ENCODE data around the gene CDH4. TPM values are rescaled to one million over a fixed set of nuclear protein-coding genes. Genes with fewer than 3 reads are reported as not detected.

CDH4 gene
- total and polyA plus RNA-seq, 2 donors (not counting 3 experiments of a cell fraction or from before 2014, with no cell fraction given): 0.17 to 0.51 TPM

DNA sequence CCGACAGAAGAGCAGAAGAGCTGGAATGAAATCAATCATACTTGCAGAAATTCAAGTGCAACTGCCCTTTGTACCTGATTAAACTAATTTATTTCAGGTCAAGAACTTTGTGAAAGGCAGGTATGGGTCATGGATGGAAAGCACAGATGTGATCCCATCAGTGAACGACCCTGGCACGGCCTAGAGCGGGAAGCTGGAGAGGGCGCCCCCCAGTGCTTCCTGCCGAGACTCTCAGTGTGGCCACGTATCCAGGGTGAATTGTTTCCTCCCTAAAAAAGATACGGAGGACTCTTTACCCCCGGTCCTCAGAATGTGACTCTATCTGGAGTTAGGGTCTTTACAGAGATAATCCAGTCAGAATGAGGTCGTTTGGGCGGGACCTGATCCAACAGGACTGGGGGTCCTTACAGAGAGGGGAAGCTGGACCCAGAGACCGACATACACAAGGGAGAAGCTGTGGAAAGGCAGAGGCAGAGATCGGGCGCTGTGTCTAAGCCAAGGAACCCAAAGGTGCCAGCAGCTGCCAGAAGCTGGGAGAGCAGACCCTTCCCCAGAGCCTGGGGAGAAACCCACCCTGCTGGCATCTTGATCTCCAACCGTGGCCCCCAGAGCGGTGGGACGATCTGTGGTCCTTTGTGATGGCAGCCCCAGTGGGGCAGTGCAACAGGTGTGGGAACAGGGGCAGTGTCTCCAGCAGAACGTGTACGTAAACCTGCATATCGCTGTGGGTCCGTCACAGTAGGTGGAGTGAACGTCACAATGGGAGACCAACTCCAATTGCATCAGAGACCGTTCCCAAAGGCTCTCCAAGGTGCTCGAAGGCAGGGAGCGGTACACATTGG is 721.7 kb downstream of the CDH4 start:
- intact Hi-C loops (cut with micrococcal nuclease) (no loop called here), dilution Hi-C loops (cut with MboI; ENCODE audit: extremely low pct_ligation_motif_present, low sequenced_read_pairs) (no loop called here)
- no peaks in the 10 kb centered on the region for H4K20me1 ChIP-seq (replicated peaks; ENCODE audit: control insufficient read depth, extremely low read depth, insufficient read depth, low read length)
- DNase-seq (ENCODE audit: low read depth, low spot score) (no peak), FAIRE-seq (no peak)
- no TSS peak for BruUV-seq (replicated peaks)
- H3K4me2 ChIP-seq (ENCODE audit: insufficient read depth, low read length): no peak overlapping the region
- no peaks in the 10 kb centered on the region for H3K27me3 ChIP-seq (ENCODE audit: control insufficient read depth in 2 of 2, insufficient read depth in 2 of 2, low read length in 2 of 2)
- ChIA-PET POLR2A (no interaction called here), CTCF (no interaction called here)
- no peak overlapping the region for H3K9ac ChIP-seq (replicated peaks; ENCODE audit: extremely low read depth, insufficient read depth, low read length)
- no peaks in the 10 kb centered on the region for H3K4me1 ChIP-seq (ENCODE audit: control insufficient read depth, extremely low read depth, insufficient read depth, low read length)
- H3K4me3 ChIP-seq (replicated peaks in 1 of 3; ENCODE audit: insufficient read depth in 1 of 3, low read depth in 1 of 3, low read length in 3 of 3): no peak overlapping the region
- H3K9me3 ChIP-seq (replicated peaks; ENCODE audit: control insufficient read depth, insufficient read depth, low read length): no peaks in the 10 kb centered on the region
- no peak overlapping the region for H2AFZ ChIP-seq (ENCODE audit: low read depth, low read length)
- H3K36me3 ChIP-seq (ENCODE audit: control insufficient read depth in 2 of 2, extremely low read depth in 1 of 2, insufficient read depth in 2 of 2, low read length in 2 of 2): peaks cover 0 to 8% of the 10 kb centered on the region in 2 experiments
- no peak overlapping the region for H3K27ac ChIP-seq (ENCODE audit: insufficient read depth, low read depth, low read length)
- H3K79me2 ChIP-seq (ENCODE audit: control insufficient read depth, insufficient read depth, low read length): no peaks in the 10 kb centered on the region
- TF ChIP-seq MYC (IDR thresholded peaks at IDR 0.05; ENCODE audit: low read depth, low read length): no peak
- TF ChIP-seq, protein P1, sequence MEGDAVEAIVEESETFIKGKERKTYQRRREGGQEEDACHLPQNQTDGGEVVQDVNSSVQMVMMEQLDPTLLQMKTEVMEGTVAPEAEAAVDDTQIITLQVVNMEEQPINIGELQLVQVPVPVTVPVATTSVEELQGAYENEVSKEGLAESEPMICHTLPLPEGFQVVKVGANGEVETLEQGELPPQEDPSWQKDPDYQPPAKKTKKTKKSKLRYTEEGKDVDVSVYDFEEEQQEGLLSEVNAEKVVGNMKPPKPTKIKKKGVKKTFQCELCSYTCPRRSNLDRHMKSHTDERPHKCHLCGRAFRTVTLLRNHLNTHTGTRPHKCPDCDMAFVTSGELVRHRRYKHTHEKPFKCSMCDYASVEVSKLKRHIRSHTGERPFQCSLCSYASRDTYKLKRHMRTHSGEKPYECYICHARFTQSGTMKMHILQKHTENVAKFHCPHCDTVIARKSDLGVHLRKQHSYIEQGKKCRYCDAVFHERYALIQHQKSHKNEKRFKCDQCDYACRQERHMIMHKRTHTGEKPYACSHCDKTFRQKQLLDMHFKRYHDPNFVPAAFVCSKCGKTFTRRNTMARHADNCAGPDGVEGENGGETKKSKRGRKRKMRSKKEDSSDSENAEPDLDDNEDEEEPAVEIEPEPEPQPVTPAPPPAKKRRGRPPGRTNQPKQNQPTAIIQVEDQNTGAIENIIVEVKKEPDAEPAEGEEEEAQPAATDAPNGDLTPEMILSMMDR (IDR thresholded peaks at IDR 0.05; ENCODE audit: extremely low read depth in 1 of 2, insufficient read depth in 1 of 2, low read depth in 1 of 2, low read length in 2 of 2): no peak
- TF ChIP-seq FOS (IDR thresholded peaks at IDR 0.05; ENCODE audit: borderline replicate concordance, insufficient read depth, low read length): no peak
- TF ChIP-seq GATA2 (IDR thresholded peaks at IDR 0.05; ENCODE audit: insufficient read depth, insufficient read length, low read depth, low read length): no peak
- TF ChIP-seq JUN (IDR thresholded peaks at IDR 0.05; ENCODE audit: borderline replicate concordance, insufficient read depth, insufficient read length, low read depth): no peak
- TF ChIP-seq, protein P2, sequence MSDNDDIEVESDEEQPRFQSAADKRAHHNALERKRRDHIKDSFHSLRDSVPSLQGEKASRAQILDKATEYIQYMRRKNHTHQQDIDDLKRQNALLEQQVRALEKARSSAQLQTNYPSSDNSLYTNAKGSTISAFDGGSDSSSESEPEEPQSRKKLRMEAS (IDR thresholded peaks at IDR 0.05; ENCODE audit: insufficient read depth, insufficient read length): no peak
- TF ChIP-seq EZH2 (IDR thresholded peaks at IDR 0.05; ENCODE audit: borderline replicate concordance, low read depth, low read length, severe bottlenecking): no peak
- no peak for TF ChIP-seq POLR2A (IDR thresholded peaks at IDR 0.05; ENCODE audit: low read depth, low read length)
- TF ChIP-seq POLR2AphosphoS5 (IDR thresholded peaks at IDR 0.05; ENCODE audit: insufficient read depth, low read depth, low read length): no peak
- no peaks in the 10 kb centered on the region for H3K9me1 ChIP-seq (replicated peaks; ENCODE audit: control insufficient read depth, extremely low read depth, insufficient read depth, low read length)

All from endothelial cell of umbilical vein (primary cell).